ENCODE measurements around the gene GGT5.

GGT5 gene

DNA sequence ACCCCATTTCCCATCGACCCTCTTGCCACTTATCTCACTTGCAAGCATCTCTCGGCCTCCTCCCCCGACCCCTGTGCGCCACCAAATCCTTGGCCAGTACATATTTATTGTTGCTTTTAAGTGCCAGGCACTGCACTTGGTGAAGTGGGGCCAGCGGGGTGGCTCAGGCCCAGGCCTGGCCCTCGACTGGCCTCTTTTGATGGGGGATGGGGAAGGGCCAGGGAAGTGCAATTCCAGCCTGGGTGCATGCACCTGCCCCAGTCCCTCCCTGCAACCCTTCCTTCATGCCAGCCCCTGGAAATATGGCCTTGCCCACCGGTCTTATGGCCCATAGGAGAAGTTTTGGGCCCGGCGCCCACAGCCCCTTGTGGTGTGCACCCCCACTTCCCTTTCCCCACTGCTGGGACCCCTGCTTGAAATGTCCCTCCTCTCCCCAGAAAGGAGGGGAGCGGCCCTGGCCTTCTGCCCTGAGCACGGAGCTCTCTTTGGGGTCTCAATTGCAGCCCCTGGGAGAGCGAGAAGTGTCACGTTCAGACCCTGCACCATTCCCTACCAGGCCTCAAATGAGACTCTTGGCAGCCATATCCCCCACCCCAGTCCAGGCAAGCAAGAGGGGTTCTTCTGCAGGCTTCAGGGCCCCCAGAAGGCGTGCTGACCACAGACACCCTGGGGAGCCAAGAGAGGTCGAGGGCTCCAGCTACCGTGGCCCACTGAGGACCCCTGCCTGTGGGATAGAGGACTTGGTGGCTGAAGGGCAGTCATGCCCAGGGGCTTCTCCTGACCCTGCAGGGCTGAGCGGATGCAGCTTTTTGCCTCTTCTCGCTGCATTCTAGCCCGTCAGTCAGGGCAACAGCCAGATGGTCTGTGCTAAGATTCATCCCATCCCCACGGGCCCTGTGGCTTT lies 62.6 kb downstream of the GGT5 start:
- no peak for DNase-seq

DNA sequence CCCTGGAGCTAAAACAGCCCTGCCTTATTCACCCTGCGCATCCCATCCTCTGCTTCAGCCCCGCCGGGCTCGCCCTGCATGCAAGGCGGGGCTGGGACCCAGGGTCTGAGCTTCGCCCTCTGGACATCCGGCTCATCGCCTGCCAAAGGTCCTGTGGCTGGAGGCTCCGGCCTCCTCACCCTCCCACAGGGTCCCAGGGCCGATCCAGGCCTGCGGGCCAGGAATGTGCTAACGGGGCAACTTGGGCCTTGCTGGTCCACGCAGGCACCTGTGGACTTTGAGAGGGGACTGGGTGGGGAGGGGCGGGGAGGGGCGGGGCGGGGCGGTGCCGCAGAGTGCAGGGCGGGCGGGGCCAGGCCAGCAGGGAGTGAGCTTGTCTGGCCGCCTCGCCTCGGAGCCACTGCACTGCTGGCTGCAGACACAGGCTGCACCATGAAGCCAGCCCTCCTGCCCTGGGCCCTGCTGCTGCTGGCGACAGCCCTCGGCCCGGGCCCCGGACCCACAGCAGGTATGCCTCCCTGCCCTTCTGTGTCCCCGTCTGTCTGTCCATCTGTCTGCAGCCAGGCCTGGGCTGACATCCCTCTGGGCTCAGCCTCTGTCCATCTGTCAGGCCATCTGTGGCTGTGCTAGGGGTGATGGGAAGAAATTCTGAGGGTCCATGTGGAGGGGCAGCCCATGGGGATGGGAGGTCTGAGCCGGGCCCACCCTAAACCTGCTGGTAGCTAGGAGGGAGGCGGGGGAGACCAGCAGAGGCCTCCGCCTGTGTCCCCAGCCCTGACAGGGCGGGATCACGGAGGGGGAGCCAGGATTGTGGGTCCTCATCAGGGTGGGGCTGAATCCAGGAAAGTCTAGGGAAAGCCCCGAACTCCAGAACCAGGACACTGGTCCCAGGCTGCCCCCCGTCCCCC lies 63.5 kb downstream of the GGT5 start, which contains the start of gene SUSD2:
Gene SUSD2 (plus strand): TSS at position 400 of the 908 bp plus-strand sequence. CDS start 33 bp downstream, at position 433.
- no peak for DNase-seq

DNA sequence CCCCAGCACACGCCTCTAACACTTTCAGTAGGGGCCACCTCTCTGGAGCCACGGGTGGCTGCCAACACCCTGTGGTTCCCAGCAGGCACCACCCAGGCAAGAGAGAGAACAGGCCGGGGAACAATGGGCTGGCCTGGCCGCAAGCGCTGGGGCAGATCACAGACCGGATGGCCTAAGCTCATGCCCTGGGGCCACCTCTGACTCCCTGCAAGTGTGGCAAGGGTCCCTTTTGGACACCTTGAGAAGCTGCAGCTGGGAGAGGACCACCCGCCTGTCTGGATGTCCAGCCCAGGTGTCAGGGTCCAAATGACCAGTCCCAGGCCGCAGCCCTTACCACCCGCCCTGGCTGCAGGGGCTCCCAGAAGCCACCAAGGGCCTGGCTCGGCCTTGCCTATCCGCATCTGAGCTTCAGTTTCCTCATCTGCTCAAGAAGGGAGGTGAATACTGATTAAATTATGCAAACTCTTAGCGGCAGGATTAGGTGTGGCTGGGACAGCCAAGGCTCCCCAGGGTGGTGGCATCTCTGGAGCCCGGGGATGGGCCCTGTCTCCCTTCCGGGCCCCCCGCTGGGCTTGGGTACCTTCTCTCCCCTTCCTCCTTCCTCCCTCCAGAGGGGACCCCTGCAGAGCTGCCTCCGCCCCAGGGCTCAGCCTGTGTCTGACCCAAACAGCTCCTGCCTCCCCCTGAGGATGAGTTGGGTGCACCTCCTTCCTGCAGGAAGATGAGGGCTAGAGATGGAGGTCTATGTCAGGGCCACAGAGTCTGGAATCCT lies 64.4 kb downstream of the GGT5 start:
- DNase-seq: no peak

DNA sequence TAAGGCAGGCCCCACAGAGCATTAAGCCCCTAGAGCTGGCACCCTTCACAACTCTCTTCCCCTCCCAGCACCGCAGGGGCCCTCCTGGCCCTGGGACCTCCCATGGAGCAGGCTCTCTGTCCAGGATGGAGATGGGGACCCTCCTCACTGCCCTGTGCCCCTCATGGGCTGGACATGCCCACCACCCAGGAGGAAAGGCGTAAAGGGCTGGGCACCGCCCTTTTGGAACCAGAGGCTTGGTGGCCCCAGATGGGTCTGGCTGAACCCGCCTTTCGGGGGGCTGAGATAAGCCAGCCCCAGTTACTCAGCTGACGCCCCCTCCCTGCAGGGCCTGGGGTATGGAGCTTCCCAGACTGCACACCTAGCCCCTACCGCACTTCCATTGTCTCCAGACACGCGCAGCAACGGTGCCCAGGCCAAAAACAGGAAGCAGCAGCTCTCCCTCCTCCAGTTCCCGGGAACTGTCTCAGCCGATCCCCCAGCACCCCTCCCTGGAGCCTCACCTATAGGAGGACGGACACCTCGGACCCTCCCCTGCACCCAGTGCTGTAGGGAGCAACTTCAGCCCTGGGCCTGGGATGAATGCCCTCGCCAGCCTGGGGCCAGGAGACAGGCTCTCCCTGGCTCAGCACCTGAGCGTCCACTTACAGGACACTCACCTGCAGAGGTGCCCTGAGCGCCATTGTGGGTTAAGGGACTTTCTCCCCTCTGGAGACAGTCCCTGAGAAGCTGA lies 65.2 kb downstream of the GGT5 start:
- no peak for DNase-seq

DNA sequence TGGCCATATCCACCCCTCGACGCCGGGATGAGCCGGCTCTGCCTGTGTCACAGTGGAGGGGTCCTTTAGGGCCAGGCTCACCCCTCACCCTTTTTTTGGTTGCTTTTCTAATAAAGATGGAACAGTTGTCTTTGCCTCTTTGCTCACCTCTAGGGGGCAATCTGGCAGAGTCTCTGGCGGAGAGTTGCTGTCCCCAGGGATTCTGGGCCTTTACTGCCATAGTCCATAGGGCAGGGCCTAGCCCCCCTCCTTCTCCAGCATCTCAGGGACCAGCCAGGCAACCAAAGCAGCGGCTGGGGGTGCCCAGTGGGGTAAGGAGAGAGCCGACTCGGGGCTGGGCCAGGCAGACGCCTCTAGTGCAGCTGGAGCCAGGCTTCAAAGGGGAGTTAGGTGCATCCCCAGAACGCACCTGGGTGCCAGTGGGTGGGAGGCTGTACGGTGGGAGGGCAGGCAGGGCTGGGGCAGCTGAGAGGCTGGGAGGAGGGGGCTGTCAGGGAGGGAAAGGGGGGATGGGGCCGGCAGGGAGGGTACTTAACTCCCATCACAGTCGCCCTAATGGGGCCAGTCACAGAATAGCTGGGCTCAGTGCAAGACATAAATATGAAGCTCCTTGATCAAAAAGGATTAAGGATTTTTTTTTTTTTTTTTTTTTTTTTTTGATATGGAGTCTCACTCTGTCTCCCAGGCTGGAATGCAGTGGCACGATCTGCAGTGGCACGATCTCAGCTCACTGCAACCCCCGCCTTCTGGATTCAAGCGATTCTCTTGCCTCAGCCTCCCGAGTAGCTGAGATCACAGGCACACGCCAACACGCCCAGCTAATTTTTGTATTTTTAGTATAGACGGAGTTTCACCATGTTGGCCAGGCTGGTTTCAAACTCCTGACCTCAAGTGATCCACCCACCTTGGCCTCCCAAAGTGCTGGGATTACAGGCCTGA lies 66.1 kb downstream of the GGT5 start:
- peak; percentile 37 for DNase-seq

- no peak for DNase-seq
Observed at GRCh38 chr22:24178021-24178431, 66.9 kb downstream of the GGT5 start.

DNA sequence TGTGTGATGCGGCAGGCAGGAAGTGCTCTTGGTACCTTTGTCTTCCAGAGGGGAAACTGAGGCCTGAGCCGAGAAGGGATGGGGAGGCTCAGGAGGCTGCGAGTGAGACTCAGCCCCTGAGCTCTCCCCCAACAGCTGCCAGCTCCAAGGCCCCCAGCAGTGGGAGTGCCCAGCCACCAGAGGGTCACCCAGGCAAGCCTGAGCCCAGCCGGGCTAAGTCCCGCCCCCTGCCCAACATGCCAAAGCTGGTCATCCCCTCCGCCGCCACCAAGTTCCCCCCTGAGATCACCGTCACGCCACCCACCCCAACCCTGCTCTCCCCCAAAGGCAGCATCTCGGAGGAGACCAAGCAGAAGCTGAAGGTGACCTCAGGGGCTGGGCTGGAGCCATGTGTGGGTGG lies 67.4 kb downstream of the GGT5 start:
- no peak for DNase-seq

- DNase-seq: no peak
Observed at GRCh38 chr22:24177045-24177444, 67.8 kb downstream of the GGT5 start.

- DNase-seq: peak; percentile 53
Observed at GRCh38 chr22:24176630-24177029, 68.3 kb downstream of the GGT5 start.

- no peak for DNase-seq
Observed at GRCh38 chr22:24176040-24176439, 68.8 kb downstream of the GGT5 start.

GRCh38 chr22:24175160-24175808 lies 69.6 kb downstream of the GGT5 start:
- peak; percentile 76 for DNase-seq

DNA sequence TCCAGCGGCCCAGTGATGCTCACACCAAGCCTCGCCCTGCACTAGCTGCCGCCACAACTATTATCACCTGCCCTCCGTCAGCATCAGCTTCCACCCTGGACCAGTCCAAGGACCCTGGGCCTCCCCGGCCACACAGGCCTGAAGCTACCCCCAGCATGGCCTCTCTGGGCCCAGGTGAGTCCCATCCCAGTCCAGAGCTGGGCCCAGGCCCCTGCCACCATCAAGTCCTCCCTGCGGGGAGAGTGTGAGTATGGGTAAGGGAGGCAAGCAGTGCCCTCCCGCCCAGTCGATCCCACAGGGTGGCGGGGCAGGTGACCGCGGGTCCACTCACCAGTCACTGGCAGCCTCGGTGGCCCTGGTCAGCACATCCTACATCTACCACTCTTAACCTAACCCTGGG lies 73.1 kb downstream of the GGT5 start:
- DNase-seq: no peak

GRCh38 chr22:24170632-24171031 lies 74.2 kb downstream of the GGT5 start:
- no peak for DNase-seq

DNA sequence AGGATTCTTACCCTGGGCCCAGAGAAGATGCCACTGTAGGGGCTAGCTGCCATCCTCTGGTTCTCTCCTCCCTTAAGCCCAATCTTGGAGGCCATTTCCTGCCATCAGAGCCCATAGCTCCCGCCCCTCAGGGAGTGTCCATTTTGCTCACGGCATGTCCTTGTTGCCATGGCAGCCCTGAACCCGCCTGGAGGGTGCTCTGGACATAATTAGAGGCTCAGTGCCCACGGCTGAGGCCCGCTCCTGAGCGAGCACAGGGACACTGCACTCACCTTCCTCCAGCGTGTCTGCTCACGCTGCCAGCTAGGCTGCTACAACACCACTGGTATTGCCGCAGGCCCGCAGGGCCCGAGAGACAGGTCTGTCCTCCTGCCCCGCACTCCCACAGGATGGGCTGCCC lies 74.7 kb downstream of the GGT5 start:
- no peak for DNase-seq
